ENCODE data around the gene ARID1B. TPM values are rescaled to one million over a fixed set of nuclear protein-coding genes. Genes with fewer than 3 reads are reported as not detected.

The ARID1B gene
- total RNA-seq, 4 donors from 2014 or later: 25.2 to 103 (median 59.5) TPM

- H3K27me3 ChIP-seq: no peaks in the 10 kb centered on the region
- 91 to 94% methylated on average over 4 to 5 of the region's 11 CpGs for WGBS, 2 donors
- intact Hi-C loops (cut with DNase I): no loop called here
- H3K27ac ChIP-seq: no peak overlapping the region
- no peaks in the 10 kb centered on the region for H3K9me3 ChIP-seq
- no peaks in the 10 kb centered on the region for H3K36me3 ChIP-seq
- H3K4me1 ChIP-seq: peaks cover 0 to 40% (median 3%) of the 10 kb centered on the region in 3 donors
- DNase-seq: no peak
- H3K4me3 ChIP-seq: no peak overlapping the region
- TF ChIP-seq CTCF (IDR thresholded peaks at IDR 0.05): no peak
Observed at GRCh38 chr6:157258878-157259277, 481.7 kb downstream of the ARID1B start.

- DNase-seq: no peak
- no peaks in the 10 kb centered on the region for H3K9me3 ChIP-seq
- no peak overlapping the region for H3K4me3 ChIP-seq
- WGBS, 2 donors: 94 to 95% methylated on average over 9 of the region's 9 CpGs
- H3K4me1 ChIP-seq: peaks cover 0 to 40% (median 3%) of the 10 kb centered on the region in 3 donors
- TF ChIP-seq POLR2A (IDR thresholded peaks at IDR 0.05) (no peak), CTCF (IDR thresholded peaks at IDR 0.05) (no peak)
- intact Hi-C loops (cut with DNase I): no loop called here
- no peaks in the 10 kb centered on the region for H3K27me3 ChIP-seq
- H3K27ac ChIP-seq: peak overlapping the region in 1 of 4 donors; percentile 61
- no peaks in the 10 kb centered on the region for H3K36me3 ChIP-seq
Observed at GRCh38 chr6:157259443-157259842, 482.3 kb downstream of the ARID1B start.

Small RNA genes lying within 50 kb of the gene (small RNA-seq; reads per million reads assigned to genes)
- gene AL355297.2 (0 to 0.41 (median 0.12) reads per million in 4 donors), gene MIR4466 (0 reads per million in 4 donors)
